Kidney tubule cell (primary cell): ENCODE results near the gene CCN5.

Experiments used
- DNase-seq: peaks from one replicate; pipeline ENCODE4 v3.0.0-alpha.2; 2018; ENCODE audit warnings: low spot score

The CCN5 gene

GRCh38 chr20:44737116-44737515 lies 21.9 kb downstream of the CCN5 start:
- DNase-seq = no peak

DNA sequence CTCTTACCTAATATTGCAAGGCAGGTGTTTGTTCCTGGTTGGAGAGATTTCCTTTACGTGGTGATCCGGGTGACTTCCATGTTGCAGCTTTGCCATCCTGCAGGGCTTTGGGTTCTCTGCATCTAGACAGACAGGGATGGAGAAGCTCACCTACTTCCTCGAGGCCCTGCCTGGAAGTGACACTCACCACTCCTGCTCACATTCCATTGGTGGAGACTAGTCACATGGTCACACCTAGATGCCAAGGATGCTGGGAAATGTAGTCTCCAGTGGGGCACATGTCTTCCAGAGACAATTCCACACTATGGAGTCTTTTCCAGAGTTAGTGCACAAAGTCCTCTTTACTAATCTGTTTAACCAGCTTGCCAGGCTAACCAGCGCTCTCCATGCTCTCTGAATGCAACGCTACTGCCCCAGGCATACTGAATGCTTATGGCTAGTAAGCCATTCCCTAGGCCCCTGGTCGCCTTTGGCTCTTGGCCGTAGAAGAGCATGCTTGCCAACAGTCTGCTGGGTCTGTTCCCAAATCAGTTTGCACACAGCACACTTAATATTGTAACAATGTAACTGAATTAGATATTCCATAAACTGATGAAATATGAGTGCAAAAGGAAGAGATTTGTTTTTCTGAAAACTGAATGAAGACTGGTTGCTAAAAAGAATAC lies 23.8 kb downstream of the CCN5 start:
- peak; percentile 69 for DNase-seq

DNA sequence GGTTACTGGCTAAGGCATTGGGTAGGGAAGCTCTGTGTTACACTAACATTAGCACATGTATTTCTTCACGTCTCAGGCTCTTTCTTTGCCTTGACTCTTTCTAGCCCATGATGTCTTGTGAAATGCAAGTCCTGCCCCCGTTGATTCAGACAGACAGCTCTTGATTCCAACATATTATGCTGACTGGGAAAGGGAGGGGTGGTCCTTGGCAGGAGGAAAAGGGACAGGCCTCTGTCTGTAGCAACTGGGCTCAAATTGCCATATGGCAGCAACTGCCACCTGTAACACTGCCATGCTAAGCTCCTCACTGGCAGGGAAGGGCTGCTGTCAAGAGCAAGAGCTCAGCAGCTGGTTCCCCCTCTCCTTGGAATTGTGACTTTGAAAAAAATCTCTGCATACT lies 24.8 kb downstream of the CCN5 start:
- DNase-seq = no peak

GRCh38 chr20:44742304-44743079 lies 27.3 kb downstream of the CCN5 start:
- DNase-seq = no peak

DNA sequence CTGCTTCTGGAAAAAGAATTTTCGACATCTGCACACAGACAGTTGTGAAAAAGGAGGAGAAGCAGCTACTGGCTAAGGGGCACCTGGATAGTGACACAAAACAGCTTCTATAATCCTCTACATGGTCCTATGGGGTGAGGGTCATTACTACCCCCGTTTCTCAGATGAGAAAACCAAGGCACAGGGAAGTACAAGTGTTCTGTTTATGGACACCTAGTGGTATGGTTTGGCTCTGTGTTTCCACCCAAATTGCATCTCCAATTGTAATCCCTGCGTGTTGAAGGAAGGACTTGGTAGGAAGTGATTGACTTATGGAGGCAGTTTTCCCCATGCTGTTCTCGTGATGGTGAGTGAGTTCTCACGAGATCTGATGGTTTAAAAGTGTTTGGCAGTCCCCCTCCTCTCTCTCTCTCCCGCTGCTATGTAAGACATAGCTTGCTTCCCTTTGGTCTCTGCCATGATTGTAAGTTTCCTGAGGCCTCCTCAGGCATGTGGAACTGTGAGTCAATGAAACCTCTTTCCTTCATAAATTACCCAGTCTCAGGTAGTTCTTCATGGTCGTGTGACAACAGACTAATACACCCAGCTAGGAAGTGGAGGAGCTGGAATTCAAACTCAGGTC lies 28.0 kb downstream of the CCN5 start:
- DNase-seq = no peak

DNA sequence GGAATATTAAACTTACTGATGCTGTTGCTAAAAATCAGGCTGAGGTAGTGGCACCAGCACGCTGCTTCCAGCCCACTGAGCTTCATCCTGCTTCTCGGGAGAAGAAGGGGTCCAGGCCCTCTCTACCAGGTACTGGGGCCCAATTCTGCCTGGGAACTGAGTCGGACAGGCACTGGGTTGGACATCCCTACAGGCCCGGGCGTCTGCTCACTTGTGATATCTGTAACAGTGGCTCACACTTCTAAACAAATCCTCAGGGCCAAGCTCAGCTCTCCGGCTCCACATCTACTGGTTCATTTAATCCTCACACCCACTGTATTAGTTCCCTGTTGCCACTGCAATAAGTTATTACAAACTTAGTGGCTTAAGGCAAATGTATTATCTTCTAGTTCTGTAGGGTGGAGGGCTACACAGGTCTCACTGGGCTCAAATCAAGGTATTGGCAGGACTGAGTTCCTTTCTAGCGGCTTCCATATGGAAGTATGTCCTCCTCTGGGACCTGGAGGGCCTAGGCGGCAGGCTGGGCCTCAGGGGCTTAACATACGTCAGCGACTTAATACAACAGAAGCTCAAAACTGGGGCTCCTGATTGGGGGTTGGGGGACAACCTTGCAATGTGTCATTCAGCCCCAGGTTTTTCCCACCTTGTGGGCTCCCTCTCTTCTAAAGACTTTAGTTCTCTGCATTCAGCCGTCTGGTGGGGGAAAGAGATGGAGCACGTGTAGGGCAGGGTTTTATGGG lies 28.9 kb downstream of the CCN5 start:
- DNase-seq = no peak

DNA sequence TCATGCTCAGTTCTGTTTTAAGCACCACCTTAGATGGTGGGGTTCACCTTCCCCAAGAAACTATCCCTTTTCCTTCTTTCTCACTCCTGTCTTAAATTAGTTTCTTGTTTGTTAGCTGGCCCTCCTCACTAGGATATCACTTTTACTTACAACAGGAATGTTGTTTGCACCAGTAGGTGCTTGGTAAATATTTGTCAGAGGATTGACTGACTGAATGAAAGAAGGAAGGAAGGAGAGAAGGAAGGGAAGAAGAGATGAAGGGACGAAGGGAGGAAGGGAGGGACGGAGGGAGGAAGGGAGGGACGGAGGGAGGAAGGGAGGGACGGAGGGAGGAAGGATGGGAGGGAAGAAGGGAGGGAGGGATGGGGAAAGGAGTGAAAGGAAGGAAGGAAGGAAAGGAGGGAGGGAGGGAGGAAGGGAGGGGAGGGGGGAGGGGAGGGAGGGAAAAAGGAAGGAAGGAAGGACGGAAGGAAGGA lies 30.0 kb downstream of the CCN5 start:
- DNase-seq = no peak

GRCh38 chr20:44745598-44746366 lies 30.6 kb downstream of the CCN5 start, which contains the start of gene KCNK15:
KCNK15 (plus strand) TSS chr20:44745865; CDS start chr20:44745911, 46 bp downstream.
- peak; percentile 17 for DNase-seq

GRCh38 chr20:44746367-44747165 lies 31.4 kb downstream of the CCN5 start:
- DNase-seq = peak; percentile 4

DNA sequence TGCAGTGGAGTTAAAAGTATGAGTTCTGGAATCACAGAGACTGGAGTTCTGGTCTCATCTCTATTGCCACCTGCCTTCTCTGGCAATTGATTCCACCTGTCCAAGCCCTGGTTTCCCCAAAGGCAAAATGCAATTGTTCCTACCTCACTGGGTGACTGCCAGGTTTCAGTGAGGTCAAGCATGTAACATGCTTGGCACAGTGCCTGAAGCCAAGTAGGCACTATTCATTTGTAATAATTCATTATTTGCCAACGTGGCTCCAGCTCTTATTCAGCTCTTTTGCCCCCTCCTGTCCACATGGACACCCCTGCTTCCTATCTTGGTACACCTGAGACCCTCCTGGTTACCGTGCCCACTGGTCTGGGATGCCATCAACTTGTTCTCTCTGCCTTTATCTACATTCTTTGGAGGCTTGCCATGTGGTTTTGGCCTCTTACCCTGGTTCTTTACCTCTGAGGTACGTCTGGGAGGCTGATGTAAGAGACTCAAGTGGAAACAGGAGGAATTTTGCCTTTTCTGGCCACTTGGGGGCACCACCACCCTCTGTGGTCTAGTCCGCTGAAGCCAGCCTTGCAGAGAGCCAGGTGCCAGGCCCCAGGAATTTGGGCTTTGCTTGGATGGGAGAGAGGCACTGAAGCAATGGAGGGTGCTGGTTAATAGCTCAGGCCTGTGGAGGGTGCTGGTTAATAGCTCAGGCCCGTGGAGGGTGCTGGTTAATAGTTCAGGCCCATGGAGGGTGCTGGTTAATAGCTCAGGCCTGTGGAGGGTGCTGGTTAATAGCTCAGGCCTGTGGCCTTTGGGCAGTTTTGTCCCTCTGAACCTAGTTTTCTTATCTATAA lies 32.2 kb downstream of the CCN5 start:
- peak; percentile 95 for DNase-seq

DNA sequence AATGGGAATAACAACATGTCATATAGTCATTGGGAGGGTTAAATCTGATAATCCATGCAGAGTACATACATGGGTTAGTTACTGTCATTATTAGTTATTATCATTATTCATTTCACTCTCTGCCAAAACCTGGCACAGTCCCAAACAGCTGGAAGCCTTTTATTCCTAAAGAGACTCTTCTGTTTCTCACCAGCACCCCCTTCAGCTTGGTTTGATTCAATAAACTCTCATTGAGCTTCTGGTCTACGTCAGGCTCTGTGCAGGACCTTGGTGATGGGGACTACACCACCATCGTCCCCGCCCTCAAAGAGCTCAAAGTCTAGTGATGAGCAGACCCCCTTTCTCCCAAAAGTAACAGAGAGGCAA lies 32.8 kb downstream of the CCN5 start:
- DNase-seq = no peak

GRCh38 chr20:44750081-44750805 lies 35.1 kb downstream of the CCN5 start:
- DNase-seq = no peak

GRCh38 chr20:44752099-44752931 lies 37.1 kb downstream of the CCN5 start:
- DNase-seq = no peak

- no peak for DNase-seq
Measured at GRCh38 chr20:44754554-44754953, 39.4 kb downstream of the CCN5 start.

DNA sequence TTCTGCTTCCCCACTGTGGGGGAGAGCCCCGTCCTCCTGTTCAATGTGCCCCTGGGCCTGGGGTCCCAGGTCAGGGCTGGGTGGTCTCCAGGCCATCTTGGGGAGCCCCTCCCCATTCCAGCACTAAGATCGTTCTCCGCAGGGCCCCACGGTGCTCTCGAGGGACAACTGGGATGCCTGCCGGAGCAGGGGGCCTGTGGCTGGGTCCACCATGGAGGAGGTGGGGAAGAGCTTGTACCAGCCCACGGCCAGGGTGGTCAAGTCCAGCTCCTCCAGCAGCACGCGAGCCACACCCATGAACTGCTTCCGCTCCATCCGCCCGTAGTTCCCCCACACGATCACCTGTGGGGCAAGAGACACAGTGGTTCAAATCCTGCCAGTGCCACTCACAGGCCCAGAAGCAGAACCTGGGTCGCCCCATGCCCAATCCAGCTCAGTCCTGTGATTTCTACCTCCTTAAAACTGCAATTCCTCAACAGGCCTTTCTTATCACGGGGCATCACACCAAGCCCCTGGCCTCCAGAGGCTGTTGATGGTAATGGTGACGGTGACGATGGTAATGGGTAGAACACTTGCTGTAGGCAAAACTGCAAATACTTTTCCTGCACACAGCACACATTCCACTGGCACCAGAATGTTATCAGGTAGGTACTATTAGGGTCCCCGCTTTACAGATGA lies 41.0 kb downstream of the CCN5 start:
- DNase-seq = no peak

DNA sequence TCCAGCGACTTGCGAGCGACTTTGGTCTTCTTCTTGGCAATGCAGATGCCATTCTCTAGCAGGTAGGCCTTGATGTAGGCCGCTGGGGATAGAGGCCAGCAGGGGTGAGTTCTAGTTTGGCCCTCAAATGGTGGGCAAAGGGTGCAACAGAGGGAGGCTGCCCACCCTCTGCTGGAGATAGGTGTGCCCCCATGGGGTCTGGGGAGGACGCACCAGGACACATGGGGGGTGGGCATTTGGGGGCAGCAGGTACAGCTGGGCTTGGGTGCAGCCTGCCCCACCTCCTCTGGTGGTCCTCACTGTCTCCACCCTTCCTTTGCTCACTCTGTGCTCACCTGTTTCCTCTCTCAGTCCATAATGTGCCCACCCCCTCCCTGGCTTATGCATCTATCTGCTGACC lies 41.8 kb downstream of the CCN5 start:
- DNase-seq = no peak

DNA sequence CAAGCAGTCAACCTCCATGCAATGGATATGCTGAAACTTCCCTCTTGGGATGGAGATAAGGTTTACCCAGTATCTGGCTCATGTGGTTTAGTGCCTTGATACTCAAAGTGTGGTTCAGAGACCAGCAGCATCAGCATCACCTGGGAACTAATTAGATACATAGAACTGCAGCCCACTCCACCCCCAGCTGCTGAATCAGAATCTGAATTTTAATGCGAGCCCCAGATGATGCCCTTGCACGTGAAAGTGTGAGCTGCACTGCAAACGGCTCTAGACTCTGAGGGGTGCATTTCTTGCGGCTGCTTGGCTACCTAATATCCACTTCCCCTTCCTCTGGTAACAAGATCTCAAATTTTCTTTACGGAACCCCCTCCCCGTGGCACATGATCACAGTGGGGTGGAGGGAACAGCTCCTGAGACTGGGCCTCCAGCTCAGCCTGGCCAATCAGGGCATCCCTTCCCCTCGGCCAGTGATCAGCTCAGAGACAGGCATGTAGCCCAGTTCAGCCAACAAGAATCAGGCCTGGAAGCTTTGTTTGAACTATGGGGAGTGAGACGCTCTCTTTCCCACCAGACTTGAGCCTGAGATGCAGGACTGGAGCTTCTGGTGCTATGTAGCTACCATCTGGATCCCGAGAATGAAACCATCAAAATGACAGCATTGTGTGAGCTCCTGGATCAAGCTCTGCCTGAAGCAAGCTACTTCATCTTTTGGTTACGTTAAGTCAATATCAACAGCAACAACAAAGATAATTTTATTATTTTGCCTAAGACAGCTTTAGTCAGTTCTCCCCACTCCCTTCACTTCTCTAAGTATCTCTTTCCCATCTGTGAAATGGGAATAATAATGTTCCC lies 43.3 kb downstream of the CCN5 start:
- DNase-seq = no peak
